KMS-11 (cell line): Measurements from ENCODE around the gene DCAF4.

ENCODE experiments used
- H2AFZ ChIP-seq: fragments of 200-600 bp; sonication (generic); 2 replicates; pipeline ENCODE4 v1.6.1; 2016; ENCODE audit warnings: antibody characterized with exemption, mixed run types, low read depth
- H3K27ac ChIP-seq: fragments of 200-600 bp; sonication (generic); 2 replicates; pipeline ENCODE4 v1.6.1; 2016; ENCODE audit warnings: mild to moderate bottlenecking, mixed run types
- H3K27me3 ChIP-seq: fragments of 200-600 bp; sonication (generic); 2 replicates; pipeline ENCODE4 v1.6.1; 2017; ENCODE audit warnings: mild to moderate bottlenecking, low read depth, mixed run types, moderate library complexity; ENCODE audit not compliant: insufficient read depth
- H3K36me3 ChIP-seq: fragments of 200-600 bp; sonication (generic); 2 replicates; pipeline ENCODE4 v1.6.1; 2017; ENCODE audit warnings: mild to moderate bottlenecking, mixed run types; ENCODE audit not compliant: insufficient read depth
- H3K4me1 ChIP-seq: fragments of 200-600 bp; sonication (generic); 2 replicates; pipeline ENCODE4 v1.6.1; 2016; ENCODE audit warnings: mild to moderate bottlenecking, low read depth, mixed run types; ENCODE audit not compliant: poor library complexity, severe bottlenecking
- H3K4me2 ChIP-seq: fragments of 200-600 bp; sonication (generic); 2 replicates; pipeline ENCODE4 v1.7.0; 2016; ENCODE audit warnings: mild to moderate bottlenecking, mixed run types
- H3K4me3 ChIP-seq: fragments of 200-600 bp; sonication (generic); IDR thresholded peaks from 2 replicates; pipeline ENCODE4 v1.6.1; 2017; ENCODE audit warnings: low read depth, low read length, mixed read lengths; ENCODE audit not compliant: insufficient read depth
- H3K79me2 ChIP-seq: fragments of 200-600 bp; sonication (generic); 2 replicates; pipeline ENCODE4 v1.6.1; 2016; ENCODE audit warnings: low read depth, mixed run types; ENCODE audit not compliant: insufficient read depth
- H3K9ac ChIP-seq: fragments of 200-600 bp; sonication (generic); 2 replicates; pipeline ENCODE4 v1.6.1; 2016; ENCODE audit warnings: mild to moderate bottlenecking, mixed run types
- H4K20me1 ChIP-seq: fragments of 200-600 bp; sonication (generic); 2 replicates; pipeline ENCODE4 v1.6.1; 2016; ENCODE audit warnings: mild to moderate bottlenecking, mixed run types; ENCODE audit not compliant: insufficient read depth
- CTCF ChIP-seq: fragments of 200-600 bp; sonication (generic); conservative IDR thresholded peaks from 2 replicates; pipeline ENCODE4 v1.6.1; 2017; ENCODE audit warnings: low read depth, mild to moderate bottlenecking, antibody characterized with exemption, low read length, moderate library complexity, mixed read lengths

The DCAF4 gene

GRCh38 chr14:72880164-72880563 is 46.1 kb upstream of the DCAF4 start:
- H3K9ac ChIP-seq = no peak overlapping the region
- TF ChIP-seq CTCF = no peak
- no peaks in the 10 kb centered on the region for H3K36me3 ChIP-seq
- H3K27ac ChIP-seq = no peak overlapping the region
- no peaks in the 10 kb centered on the region for H3K4me1 ChIP-seq
- H3K27me3 ChIP-seq = no peaks in the 10 kb centered on the region
- no peaks in the 10 kb centered on the region; the same call in 1 of the 2 replicates for H3K79me2 ChIP-seq
- H3K4me2 ChIP-seq = no peak overlapping the region
- no peaks in the 10 kb centered on the region for H4K20me1 ChIP-seq
- no peak overlapping the region for H3K4me3 ChIP-seq
- H2AFZ ChIP-seq = no peak overlapping the region

GRCh38 chr14:72880820-72881219 is 45.4 kb upstream of the DCAF4 start:
- no peak overlapping the region for H3K4me2 ChIP-seq

GRCh38 chr14:72881543-72881942 is 44.7 kb upstream of the DCAF4 start:
- TF ChIP-seq CTCF = no peak
- Histone ChIP-seq H3K79me2 (peaks cover 11% of the 10 kb centered on the region; the same call in 1 of the 2 replicates), H3K27ac (no peak overlapping the region), H3K36me3 (no peaks in the 10 kb centered on the region), H3K27me3 (no peaks in the 10 kb centered on the region), H3K4me1 (peaks cover 4% of the 10 kb centered on the region), H3K9ac (no peak overlapping the region), H4K20me1 (no peaks in the 10 kb centered on the region), H3K4me2 (no peak overlapping the region), H2AFZ (no peak overlapping the region), H3K4me3 (no peak overlapping the region)

More at GRCh38 chr14:72880820-72881219, 45.4 kb upstream of the DCAF4 start:
- no peaks in the 10 kb centered on the region for H3K4me1 ChIP-seq
- H3K9ac ChIP-seq = no peak overlapping the region
- H3K36me3 ChIP-seq = no peaks in the 10 kb centered on the region
- H4K20me1 ChIP-seq = no peaks in the 10 kb centered on the region
- H3K79me2 ChIP-seq = peaks cover 5% of the 10 kb centered on the region; the same call in 1 of the 2 replicates
- H3K27me3 ChIP-seq = no peaks in the 10 kb centered on the region
- H3K4me3 ChIP-seq = no peak overlapping the region
- H3K27ac ChIP-seq = no peak overlapping the region
- H2AFZ ChIP-seq = no peak overlapping the region
- no peak for TF ChIP-seq CTCF

- H3K4me2 ChIP-seq = no peak overlapping the region
- H3K4me1 ChIP-seq = peaks cover 9% of the 10 kb centered on the region
- no peak overlapping the region for H3K27ac ChIP-seq
- no peak overlapping the region for H2AFZ ChIP-seq
- H4K20me1 ChIP-seq = no peaks in the 10 kb centered on the region
- H3K27me3 ChIP-seq = no peaks in the 10 kb centered on the region
- H3K4me3 ChIP-seq = no peak overlapping the region
- no peak overlapping the region for H3K9ac ChIP-seq
- no peak for TF ChIP-seq CTCF
- peaks cover 16% of the 10 kb centered on the region; the same call in 1 of the 2 replicates for H3K79me2 ChIP-seq
- no peaks in the 10 kb centered on the region for H3K36me3 ChIP-seq
Observed at GRCh38 chr14:72882047-72882446, 44.2 kb upstream of the DCAF4 start.

GRCh38 chr14:72882463-72882862 is 43.8 kb upstream of the DCAF4 start:
- Histone ChIP-seq H3K36me3 (no peaks in the 10 kb centered on the region), H3K4me2 (no peak overlapping the region), H2AFZ (no peak overlapping the region), H3K79me2 (peaks cover 21% of the 10 kb centered on the region; the same call in 1 of the 2 replicates), H3K4me1 (peaks cover 13% of the 10 kb centered on the region), H3K9ac (no peak overlapping the region), H4K20me1 (no peaks in the 10 kb centered on the region), H3K4me3 (no peak overlapping the region), H3K27ac (no peak overlapping the region), H3K27me3 (no peaks in the 10 kb centered on the region)
- TF ChIP-seq CTCF = no peak
